GM19397 (cell line): ENCODE data around the gene DYRK1B.
A peak's percentile ranks its signal among the peaks of the same experiment; 100 is the strongest.

ENCODE experiments used
- ATAC-seq: cut with Tn5 transposase; IDR thresholded peaks from one replicate; pipeline ENCODE4 v1.9.1; 2021; ENCODE audit warnings: mild to moderate bottlenecking, moderate library complexity; ENCODE audit not compliant: unreplicated experiment

The DYRK1B gene

GRCh38 chr19:39864118-39864517, 30.2 kb upstream of the DYRK1B start:
- ATAC-seq: no peak

GRCh38 chr19:39858541-39858940, 24.6 kb upstream of the DYRK1B start:
- ATAC-seq: no peak

GRCh38 chr19:39852882-39853281, 18.9 kb upstream of the DYRK1B start:
- no peak for ATAC-seq

DNA sequence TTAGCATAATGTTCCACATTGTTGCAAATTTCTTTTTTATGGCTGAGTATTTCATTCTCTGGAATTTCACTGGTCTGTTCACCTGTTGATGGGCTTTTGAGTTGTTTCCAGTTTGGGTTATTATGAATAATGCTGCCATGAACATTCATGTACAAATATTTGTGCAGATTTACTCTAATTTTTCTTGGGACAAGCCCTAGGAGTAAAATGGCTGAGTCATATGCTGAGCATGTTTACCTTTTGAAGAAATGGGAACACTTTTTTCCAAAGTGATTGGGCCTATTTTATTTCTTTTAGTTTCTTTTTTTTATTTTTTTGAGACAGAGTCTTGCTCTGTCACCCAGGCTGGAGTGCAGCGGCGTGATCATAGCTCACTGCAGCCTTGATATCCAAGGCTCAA, 16.9 kb upstream of the DYRK1B start:
- ATAC-seq: no peak

DNA sequence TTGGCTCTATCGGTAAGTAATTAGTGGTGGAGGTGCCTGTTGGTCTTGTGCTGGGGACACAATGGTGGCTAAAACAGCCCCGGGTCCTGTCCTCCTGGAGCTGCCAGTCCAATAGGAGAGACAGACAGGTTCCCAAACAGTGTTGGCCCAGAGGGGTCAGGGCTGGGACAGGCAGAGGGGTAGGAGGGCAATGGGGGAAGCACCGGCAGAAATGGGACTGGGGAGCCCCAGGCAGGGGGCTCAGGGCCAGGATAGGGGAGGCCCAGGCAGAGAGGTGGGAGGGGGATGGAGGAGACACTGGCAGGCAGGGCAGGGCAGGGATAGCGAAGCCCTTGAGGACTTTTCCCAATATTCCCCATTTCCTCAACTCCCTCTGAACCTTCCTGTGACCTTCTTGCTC, 14.4 kb upstream of the DYRK1B start:
- no peak for ATAC-seq

- no peak for ATAC-seq
Observed at GRCh38 chr19:39847525-39847924, 13.6 kb upstream of the DYRK1B start.

DNA sequence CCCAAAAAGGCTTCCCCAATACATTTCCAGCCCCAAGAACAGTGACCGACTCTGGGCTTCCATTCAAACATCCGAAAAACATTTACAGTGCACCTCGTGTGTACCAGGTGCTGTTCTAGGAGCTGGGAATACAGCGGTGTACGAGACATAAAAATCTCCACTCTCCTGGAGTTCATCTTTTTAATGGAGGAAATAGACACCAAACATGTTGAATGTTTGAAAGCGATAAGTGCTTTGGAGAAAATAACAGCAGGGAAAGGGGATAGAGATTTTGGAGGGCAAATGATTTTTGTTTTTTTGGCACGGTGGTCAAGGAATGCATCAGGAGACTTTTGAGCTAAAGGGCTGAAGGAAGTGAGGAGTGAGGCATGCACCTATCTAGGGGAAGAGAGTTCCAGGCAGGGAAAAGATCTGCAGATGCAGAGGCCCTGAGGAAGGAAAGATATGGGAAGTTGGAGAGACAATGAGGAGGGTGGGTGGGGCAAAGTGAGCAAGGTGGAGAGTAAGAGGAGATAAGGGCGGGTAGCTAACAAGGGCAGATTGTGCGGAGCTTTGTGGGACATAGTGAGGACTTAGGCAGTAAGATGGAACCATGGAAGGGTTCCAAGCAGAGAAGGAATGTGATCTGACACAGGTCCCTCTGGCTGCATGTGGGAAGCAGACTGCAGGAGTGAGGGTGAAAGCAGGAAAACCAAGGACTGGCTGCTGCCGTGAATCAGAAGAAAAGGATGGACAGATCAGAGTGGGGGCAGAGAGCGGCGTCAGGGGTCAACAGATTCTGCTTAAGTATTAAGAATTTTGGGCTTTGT, 12.9 kb upstream of the DYRK1B start:
- ATAC-seq: no peak

- ATAC-seq: peak; percentile 85
Observed at GRCh38 chr19:39845933-39846677, 12.1 kb upstream of the DYRK1B start, which contains the start of gene FBL. Gene FBL, minus strand, starts transcription at chr19:39846379. Its CDS starts 79 bp downstream, at chr19:39846300.

DNA sequence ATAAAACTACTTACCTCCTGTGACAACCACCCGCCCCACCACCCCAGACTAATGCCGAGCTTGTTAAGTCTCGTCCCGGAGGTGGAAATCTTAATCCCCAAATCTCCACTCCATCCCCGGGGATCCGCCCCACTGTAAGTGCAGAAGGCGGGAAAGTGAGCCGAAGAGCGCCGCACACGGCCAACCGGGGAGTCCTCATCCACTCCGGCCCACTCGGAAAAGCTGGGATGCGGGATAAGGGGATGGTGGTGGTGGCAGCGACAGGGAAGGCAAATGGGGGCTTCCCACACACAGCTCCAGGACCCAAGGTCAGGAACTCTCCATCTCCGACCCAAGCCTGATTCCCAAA, 11.6 kb upstream of the DYRK1B start:
- no peak for ATAC-seq

DNA sequence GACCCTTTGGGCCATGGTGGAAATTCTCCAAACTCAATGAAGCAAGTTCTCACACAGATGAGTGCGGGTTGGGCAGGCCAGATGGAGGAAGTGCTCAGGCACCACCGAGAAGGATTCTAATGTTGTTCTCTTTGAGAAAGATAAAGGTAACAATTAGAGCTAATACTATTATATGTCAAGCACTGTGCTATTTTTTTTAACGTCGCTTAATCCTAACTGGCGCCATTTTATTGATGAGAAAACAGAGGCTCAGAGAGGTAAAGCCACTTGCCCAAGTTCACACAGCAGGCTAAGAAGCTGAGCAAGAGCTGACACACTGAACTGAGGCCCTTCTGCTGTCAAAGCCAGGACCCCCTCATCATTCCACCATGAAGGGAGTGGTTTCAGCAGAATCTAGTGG, 11.2 kb upstream of the DYRK1B start:
- no peak for ATAC-seq

GRCh38 chr19:39843919-39844793, 10.2 kb upstream of the DYRK1B start:
- ATAC-seq: no peak

GRCh38 chr19:39842693-39843435, 8.9 kb upstream of the DYRK1B start:
- no peak for ATAC-seq

DNA sequence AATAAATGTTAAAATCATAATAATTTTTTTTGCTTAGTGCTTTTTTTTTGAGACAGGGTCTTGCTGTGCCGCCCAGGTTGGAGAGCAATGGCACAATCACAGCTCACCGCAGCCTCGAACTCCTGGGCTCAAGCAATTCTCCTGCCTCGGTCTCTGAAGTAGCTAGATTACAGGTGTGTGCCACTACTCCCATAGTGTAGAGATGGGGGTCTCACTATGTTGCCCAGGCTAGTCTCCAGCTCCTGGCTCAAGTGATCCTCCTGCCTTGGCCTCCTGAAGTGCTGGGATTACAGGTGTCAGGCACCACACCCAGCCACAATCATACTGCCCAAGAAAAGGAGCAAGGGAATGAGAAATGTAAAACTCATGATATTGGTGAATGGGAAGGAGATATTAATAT, 7.1 kb upstream of the DYRK1B start:
- ATAC-seq: no peak

DNA sequence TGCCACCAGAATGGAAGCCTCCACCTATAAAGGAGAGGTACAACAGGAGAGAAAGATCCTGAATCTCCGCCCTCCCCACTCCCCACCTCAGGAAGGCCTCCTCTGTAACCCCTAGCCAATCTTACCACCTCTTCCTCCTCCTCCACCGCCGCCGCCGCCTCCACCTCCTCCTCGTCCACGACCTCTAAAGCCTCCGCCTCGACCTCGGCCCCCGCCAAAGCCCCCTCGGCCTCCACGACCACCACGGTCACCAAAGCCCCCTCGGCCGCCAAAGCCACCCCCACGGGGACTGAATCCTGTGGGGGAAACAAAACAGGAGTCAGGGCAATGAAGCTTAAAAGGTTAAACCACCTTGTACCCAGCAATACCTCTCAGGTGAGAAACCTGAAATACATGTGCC, 6.5 kb upstream of the DYRK1B start:
- ATAC-seq: no peak

DNA sequence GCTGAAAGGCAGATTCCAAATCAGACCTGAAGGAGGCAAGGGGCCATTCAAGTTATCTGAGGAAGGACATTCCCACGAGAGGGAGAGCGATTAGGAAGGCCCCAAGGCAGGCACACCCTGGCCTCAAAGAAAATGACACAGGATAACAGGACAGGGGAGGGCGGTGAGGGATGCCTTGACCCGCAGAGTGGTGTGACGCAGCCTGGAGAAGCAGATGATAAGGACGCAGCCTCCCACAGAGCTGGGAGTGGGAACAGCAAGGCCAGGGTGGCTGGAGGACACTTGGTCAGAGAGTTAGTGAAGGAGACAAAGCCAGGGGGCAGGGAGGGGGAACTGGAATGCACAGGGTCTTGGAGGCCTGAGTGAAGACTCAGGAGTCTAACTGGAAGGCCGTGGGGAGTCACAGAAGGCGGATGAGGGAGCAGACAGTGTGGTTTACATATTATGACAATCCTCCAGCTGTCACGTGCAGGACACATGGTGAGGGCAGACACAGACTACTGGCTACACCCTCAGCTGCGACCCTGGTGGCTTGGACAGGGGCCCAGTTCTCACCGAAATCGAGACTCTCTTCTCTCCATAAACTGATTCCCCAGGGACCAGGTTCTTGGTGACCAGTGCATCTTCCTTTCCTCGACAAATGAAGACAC, 5.8 kb upstream of the DYRK1B start:
- ATAC-seq: no peak

DNA sequence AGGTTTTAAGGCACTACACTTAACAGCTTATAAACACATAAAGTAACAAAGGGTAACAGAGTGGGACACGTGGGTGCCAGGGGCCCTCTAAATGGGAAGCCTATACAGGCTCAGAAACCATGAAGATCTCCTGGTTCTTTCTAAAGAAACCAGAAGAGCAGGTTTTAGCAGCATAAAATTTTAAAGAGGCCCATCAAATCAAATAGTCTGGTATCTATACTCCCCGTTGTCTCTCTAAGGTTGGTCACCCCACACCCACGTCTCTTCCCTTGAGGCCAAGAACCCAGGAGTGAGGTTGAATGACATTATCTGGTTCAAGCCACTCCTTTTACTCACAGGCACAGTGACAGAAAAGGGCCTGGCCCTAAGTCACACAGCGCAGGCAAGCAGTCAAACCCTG, 4.6 kb upstream of the DYRK1B start:
- ATAC-seq: no peak

DNA sequence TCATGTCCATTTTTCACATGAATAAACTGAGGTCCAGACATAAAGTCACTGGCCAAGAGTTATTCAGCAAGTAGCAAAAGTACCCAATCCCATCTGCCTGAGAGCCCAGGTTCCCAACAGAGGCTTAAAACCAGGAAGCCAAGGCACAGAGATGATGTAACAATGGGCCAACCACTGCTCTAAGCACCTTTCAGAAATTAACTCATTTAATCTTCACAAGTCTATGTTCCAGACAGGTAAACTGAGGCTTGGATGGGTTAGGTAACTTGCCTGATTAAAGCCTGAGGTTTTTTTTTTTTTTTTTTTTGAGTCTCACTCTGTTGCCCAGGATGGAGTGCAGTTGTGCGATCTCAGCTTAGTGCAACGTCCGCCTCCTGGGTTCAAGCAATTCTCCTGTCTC, 4.0 kb upstream of the DYRK1B start:
- no peak for ATAC-seq

- ATAC-seq: no peak
Observed at GRCh38 chr19:39834287-39834841, 402 bp upstream of the DYRK1B start.

GRCh38 chr19:39833160-39833463, 850 bp downstream of the DYRK1B start:
- no peak for ATAC-seq
